Effector CD8-positive, alpha-beta T cell (primary cell): ENCODE results near the gene CAPZB.

Experiments
- DNase-seq: peaks from one replicate; lab custom pipeline; 2025; lab: John Stamatoyannopoulos, UW

CAPZB gene

DNA sequence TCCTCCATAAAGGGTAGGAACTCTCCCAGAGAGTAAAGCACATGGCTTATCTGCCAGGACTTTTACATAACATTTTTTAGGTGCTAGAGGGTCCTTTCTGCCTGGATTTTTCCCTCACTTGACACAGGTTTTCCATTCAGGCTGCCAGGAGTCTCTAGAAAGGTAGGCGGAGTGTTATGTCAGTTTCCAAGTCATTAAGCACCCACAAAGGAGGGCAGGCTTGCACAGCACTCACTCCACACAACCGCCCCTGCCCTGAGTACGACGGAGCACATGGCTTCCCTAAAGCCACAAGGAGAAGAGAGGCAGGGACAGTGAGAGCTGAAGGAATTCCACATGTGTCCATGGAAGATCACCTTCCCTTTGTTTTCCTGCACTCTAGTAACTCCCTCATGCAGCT lies 55.7 kb downstream of the CAPZB start:
- DNase-seq, result no peak

DNA sequence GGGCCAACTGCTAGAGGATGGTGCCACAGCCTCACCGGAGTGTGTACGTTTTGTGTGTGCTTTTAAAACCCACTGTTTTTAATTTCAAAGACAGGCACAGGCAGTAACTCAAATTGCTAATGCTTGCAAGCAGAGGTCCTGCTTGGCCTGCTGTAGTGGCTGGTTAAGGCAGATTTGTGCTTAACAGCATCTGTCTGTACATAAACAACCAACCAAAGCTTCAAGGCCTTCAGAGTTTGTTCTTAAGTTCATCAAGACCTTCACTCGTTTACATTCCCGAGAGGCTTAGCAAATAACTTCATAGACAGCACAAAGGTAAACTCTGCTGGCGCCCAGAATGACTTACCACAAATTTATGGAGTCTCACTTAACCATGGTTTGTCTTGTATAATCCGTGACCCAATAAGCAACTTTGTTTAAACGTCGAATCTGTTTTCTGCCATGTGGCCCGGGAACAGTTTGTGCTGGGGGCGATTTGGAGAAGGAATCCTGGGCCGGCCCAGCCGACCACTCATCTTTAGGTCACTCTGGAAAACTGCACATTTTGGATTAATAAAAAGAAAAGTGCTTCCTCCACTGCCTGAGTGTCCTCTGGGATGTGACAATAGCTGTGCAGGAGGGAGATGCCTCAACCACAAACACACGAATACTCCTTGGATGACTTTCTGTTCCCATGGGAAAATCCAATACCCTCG lies 58.1 kb downstream of the CAPZB start:
- DNase-seq, result no peak

DNA sequence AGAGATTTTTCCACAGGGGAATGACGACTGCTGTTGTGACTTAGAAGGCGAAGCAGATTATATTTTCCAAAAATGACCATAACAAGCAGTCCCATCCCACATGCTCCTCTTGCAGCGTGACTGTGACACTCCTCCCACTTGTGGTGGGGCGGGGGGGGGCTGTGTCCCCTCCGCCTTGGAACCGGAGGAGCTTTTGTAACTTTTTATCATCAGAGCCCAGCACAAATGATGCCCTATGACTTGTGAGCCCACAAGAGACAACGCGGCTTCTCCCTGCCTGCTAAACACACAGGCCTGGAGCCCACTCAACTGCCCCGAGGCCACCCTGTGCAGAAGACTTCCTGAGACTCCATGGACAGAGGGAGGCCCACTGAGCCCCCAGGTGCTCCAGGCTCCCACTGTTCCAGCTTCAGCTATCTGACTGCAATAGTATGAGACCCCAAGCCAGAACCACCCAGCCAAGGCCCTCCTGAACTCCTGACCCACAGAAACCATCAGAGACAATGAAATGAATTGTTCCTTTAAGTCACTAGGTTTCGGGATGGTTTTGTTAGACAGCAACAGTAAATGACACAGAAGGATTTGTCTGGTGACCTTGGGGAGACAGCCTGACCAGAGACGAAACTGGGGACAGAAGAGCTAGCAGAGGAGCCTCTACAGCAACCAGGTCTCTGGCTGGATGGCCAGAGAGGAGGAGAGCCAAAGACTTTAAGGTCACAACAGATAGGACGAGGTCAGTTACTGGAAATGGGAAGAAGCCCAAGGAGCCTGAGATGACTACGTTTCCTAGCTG lies 58.8 kb downstream of the CAPZB start:
- DNase-seq, result no peak

GRCh38 chr1:19425646-19426239 lies 59.6 kb downstream of the CAPZB start:
- no peak for DNase-seq

GRCh38 chr1:19424651-19425570 lies 60.4 kb downstream of the CAPZB start:
- DNase-seq, result no peak

GRCh38 chr1:19423130-19423529 lies 62.2 kb downstream of the CAPZB start:
- no peak for DNase-seq

DNA sequence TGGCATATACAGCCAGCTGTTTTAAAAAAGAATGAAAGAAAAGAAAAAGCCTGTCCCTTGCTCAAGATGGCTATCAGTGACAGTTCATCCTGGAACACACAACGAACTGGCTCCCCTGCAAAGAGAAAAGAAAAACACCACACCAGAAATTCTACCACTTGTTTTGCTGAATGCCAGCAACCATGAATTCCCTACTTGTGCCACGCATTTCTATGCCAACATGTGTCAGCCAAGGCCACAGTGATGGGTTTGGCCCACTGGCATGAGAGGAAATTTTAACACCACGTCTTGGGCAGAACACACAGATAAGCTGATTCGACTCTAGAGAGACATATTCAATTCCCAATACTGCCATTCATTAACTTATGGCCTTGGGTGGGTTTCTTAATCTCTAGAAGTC lies 64.0 kb downstream of the CAPZB start:
- no peak for DNase-seq

DNA sequence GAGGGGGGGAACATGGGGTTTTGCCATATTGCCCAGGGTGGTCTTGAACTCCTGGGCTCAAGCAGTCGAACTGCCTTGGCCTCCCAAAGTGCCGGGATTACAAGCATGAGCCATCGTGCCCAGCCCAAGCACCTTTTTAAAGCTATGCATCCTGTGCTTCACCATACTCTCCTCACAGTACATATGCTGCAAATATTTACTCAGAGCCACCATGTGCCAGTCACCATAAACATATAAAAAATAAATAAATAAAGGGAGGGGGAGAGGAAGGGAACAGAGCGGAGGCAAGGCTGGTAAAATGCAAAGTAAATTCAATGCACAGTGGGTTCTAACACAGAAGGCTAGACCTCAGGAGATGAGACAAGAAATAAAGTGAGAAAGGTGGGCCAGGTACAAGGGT lies 64.7 kb downstream of the CAPZB start:
- DNase-seq, result no peak

- DNase-seq, result no peak
Observed at GRCh38 chr1:19419691-19420090, 65.6 kb downstream of the CAPZB start.

DNA sequence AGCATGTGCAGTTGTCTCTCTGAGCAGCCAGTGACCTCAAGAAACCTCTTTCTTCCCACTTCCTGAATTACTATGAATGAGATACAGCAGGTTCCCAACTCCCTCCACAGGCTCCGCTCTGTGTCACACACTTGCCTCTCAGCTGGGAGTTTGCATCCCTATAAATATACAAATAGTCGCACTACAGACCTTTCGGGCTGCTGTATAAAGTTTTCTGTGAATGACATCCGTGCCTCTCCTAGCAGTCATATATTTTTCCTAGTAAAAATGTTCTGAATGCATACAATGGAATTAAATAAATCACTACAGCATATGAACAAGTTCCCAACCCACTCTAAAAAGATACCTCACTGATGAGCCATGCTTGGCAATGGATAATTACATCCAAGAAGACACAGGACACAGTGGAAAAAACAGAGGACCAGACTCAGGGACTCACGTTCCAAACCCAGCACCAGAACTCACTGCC lies 66.8 kb downstream of the CAPZB start:
- no peak for DNase-seq

DNA sequence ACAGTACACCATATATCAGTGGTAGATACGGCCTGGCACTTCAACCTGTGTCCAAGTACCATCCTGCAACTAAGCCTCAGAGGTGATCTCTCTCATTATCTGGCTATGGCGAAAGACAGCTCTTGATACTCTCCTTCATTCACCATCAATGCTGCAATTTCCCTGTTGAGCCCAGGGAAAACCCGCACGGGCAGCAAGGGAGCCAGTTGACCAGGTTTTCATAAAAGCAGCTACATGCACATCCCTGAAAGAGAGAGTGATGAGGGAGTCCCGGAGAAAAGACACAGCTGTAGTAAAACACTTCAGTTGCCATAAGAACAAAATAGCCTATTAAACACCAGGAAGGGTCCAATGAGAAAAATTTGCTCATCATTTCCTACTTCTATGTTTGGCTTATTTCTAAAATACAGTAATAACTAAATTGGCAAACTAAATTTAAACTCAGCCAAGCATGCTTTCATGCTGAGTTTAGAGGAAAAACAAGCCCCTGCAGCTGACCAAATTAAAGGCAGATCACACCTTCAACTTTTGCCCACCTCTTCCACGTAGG lies 68.3 kb downstream of the CAPZB start:
- DNase-seq, result no peak

DNA sequence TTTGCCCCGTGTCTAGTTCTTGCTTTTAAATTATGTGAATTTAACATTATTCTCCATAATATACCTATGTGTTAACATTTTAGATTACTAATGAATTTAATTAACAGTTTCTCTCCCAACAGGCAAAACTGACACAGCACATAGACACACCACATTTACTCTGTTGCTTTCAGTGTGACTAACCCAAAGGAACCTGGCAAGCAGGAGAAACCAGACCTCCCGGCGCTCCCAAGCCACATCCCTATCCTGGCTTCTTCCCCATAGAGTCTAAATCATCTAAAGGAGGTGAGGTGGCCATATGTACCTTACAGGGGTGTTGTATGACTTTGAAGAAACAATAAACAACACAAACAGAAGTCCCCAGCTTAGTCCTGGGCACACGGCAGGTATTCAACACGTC lies 69.2 kb downstream of the CAPZB start:
- DNase-seq, result no peak

- no peak for DNase-seq
Observed at GRCh38 chr1:19414515-19415121, 70.7 kb downstream of the CAPZB start.

GRCh38 chr1:19413999-19414398 lies 71.3 kb downstream of the CAPZB start:
- no peak for DNase-seq

DNA sequence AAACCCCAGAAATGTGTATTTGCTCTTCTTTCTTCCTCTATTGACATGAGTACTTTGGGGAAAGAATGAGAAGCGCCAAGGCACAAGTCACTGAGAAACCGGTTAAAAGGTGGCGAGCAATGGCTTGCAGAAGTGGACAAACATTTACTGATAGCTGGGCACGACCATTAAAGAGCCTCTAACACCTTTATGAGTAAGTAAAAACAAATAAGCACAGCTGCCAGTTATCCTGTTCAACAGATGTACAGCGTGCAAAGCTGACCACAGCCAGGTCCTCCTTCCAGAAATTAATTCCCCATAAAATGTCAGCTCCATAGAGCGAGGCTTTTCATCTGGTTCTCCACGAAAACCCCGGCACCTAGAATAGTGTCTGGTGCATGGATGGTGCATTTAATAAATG lies 72.7 kb downstream of the CAPZB start:
- no peak for DNase-seq

DNA sequence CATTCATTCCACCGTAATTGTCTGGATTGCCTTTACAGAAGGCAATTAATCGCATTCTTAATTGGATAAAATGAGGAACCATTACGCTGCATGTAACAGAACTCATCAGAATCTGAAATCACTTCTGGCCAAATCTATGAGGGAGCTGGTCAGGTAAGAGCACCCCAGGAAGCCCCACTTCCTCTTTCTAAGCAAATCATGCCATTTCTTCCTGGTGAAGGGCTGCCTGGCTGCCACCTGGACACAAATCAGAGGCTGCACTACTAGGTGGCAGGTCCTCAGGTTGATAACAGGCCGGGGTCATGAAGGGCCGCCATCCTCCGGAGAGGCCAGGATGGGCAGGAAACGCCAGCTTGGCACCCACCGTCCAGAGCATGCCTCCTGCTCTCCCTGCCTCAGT lies 73.7 kb downstream of the CAPZB start:
- no peak for DNase-seq

DNA sequence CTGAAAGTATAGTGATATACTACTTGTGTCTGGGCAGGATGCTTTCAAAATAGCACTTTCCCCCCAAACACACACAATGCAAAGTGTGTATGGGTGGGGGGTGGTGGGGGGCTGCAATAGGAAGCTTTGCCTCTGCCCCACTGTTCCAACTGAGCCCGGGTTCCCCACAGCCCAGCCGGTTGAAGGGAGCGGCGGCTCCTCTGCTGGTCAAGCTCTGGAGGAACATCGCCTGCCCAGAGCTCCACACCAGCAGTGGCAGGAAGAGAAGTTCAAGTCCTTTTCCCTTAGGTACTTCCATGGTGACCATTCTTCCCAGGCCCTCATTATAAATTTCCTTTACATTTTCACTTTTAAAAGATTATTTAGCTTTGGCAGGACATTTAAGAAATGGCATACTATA lies 74.9 kb downstream of the CAPZB start:
- DNase-seq, result no peak

DNA sequence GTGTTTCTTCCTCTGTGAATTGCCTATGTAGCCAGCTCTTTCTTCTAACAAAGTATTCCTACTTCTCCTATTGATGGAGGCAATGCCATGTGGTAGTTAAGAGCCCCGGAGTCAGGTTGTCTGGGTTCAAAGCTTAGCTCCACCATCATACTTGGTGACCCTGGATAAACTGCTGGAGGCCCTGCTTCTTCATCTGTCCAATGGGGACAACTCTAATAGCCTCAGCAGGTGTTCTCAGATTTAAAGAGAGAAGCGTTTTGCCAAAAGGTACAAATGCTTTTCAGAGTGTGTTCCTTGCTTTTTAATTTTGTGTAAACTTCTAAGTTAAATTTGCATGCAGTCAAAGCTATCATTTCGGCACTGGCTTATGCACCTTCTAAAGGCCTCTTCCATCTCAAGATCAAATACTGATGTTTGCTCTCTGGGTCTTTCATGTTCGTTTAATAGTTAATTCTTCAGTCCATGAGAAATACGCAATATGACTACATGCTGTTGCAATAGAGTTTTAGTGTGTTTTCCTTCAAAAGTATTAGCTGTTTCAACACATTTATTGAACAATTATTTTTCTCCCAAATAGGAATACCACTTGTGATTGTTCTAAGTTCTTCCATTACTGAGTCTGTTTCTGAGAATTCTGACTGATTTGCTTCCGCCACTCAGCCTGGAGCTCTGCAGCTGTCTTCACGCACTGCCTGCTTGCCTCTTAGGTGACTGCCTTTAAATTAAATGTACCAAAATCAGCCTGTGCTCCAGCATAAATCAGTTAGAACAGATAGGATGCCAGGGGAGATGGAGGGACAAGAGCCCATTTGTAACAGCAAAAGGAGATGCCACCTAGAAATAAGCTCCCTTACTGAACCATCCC lies 75.6 kb downstream of the CAPZB start:
- no peak for DNase-seq

DNA sequence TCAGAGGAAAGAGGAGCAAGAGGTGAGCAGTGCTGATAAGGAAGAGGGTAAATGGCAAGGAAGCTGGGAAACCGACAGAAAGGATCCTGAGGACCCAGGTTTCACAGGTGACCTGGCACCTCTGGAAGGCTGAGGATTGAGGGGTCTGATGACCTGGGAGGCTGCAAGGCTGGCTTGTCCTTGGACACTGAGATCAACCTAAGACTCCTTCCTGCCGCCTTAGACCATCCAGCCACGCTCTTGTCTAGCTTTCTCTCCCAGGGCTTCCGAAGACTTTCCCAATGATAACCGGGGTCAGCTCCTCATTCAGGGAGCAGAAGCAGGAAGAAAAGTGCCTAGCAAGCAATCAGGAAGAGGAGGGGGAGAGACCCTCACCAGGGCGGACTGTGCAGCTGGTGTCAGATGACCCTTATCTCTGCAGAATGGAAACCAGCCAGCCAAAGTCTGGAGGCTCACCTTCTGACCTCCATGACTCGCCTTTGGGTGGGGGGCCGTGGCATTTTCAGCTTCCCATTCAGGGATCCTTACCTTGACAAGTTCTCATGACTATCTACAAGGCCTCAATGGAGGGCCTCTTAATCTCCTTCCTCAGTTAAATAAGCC lies 77.7 kb downstream of the CAPZB start:
- no peak for DNase-seq

DNA sequence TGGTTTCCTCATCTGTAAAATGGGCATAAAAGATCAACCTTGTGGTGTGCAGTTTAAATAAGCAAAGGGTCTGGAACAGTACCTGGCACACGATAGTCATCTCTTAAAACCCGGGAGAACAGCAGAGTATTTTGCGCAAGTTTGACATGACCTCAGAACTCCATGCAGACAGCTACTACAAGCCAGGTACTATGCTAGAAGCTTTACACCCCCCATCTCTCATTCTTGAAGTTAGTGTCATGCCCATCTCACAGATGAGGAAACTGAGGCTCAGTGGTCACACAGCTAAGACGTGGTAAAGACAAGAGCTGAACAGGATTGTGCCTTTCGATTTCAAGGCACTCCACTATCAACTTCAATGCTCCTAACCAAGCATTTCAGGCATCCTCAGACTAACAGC lies 78.7 kb downstream of the CAPZB start:
- DNase-seq, result no peak
